ENCODE data around the gene HECTD2. TPM values are rescaled to one million over a fixed set of nuclear protein-coding genes. Genes with fewer than 3 reads are reported as not detected.
"Not testable (repeated sequence)": the region's sequence is repeated elsewhere in the genome, so short reads cannot be mapped to it uniquely, and the experiment has no call there.

HECTD2 gene
- total RNA-seq, 1 donor from 2014 or later: 10.4 TPM

GRCh38 chr10:91369978-91370589 is 40.1 kb upstream of the HECTD2 start:
- not testable (repeated sequence) for H3K27me3 ChIP-seq (ENCODE audit: control insufficient read depth, insufficient read depth, low read length); H3K36me3 ChIP-seq (ENCODE audit: control insufficient read depth, insufficient read depth, low read length); H3K4me3 ChIP-seq (ENCODE audit: low read depth, low read length); DNase-seq (ENCODE audit: low read depth)
- peak; percentile 53 for TF ChIP-seq CTCF (IDR thresholded peaks at IDR 0.05; ENCODE audit: insufficient read depth, low read length, poor library complexity, severe bottlenecking)

GRCh38 chr10:91374052-91374451 is 36.1 kb upstream of the HECTD2 start:
- Histone ChIP-seq H3K36me3 (ENCODE audit: control insufficient read depth, insufficient read depth, low read length) (no peaks in the 10 kb centered on the region), H3K4me3 (ENCODE audit: low read depth, low read length) (no peak overlapping the region), H3K27me3 (ENCODE audit: control insufficient read depth, insufficient read depth, low read length) (no peaks in the 10 kb centered on the region)
- DNase-seq (ENCODE audit: low read depth): no peak
- no peak for TF ChIP-seq CTCF (IDR thresholded peaks at IDR 0.05; ENCODE audit: insufficient read depth, low read length, poor library complexity, severe bottlenecking)

DNA sequence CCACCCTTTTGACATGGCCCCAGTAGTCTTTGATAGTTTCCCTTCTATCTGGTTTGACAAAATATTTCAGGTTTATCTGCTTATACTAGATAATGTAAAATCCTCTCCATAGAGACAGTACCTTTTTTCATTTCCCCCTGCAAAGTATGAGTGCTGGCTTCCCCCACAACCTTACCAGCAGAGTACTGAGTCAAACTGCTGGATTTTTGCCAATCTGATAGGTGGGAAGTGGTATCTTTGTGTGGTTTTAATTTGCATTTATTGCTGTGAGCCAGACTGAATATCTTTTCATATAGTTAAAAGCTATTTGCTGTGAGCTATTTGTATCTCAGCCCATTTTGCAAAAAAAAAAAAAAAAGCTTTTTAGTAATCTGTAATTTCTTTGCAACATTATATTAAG is 32.1 kb upstream of the HECTD2 start:
- H3K27me3 ChIP-seq (ENCODE audit: control insufficient read depth, insufficient read depth, low read length): no peaks in the 10 kb centered on the region
- TF ChIP-seq CTCF (IDR thresholded peaks at IDR 0.05; ENCODE audit: insufficient read depth, low read length, poor library complexity, severe bottlenecking): no peak
- no peak for DNase-seq (ENCODE audit: low read depth)
- no peaks in the 10 kb centered on the region for H3K36me3 ChIP-seq (ENCODE audit: control insufficient read depth, insufficient read depth, low read length)
- H3K4me3 ChIP-seq (ENCODE audit: low read depth, low read length): no peak overlapping the region

- Histone ChIP-seq H3K4me3 (ENCODE audit: low read depth, low read length) (no peak overlapping the region), H3K36me3 (ENCODE audit: control insufficient read depth, insufficient read depth, low read length) (no peaks in the 10 kb centered on the region), H3K27me3 (ENCODE audit: control insufficient read depth, insufficient read depth, low read length) (no peaks in the 10 kb centered on the region)
- DNase-seq (ENCODE audit: low read depth): no peak
- no peak for TF ChIP-seq CTCF (IDR thresholded peaks at IDR 0.05; ENCODE audit: insufficient read depth, low read length, poor library complexity, severe bottlenecking)
Observed at GRCh38 chr10:91380873-91381256, 29.3 kb upstream of the HECTD2 start.

DNA sequence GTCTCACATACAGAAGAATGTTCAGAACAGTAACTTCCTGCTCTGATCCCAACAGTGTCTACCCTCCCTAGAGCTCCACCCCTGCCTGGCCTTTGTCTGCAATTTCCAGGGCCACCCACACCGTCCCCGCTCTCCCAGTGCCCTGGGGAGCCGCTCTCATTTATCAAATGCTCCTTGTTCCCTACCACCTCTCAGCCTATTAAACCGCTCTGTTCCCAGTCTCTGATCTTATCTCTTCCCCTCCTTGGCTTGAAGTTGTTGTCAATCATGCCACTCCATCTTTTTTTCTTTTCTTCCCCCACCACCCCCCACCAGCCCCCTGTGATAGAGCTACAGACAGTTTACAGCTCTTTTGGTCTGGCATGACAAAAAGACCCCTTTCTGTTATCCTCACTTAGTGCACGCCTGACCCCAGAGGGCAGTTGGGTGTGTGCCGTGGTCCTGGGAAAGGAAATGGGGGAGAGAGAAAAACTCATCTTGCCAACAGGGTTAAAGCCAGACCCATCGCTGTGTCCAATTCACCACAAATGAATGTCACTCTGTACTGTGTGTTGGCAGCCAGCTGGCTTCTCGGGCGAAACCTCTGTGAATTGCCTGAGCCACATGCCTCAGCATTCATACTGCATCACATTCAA is 28.8 kb upstream of the HECTD2 start:
- no peaks in the 10 kb centered on the region for H3K36me3 ChIP-seq (ENCODE audit: control insufficient read depth, insufficient read depth, low read length)
- DNase-seq (ENCODE audit: low read depth): no peak
- H3K4me3 ChIP-seq (ENCODE audit: low read depth, low read length): no peak overlapping the region
- TF ChIP-seq CTCF (IDR thresholded peaks at IDR 0.05; ENCODE audit: insufficient read depth, low read length, poor library complexity, severe bottlenecking): no peak
- H3K27me3 ChIP-seq (ENCODE audit: control insufficient read depth, insufficient read depth, low read length): no peaks in the 10 kb centered on the region

All from kidney epithelial cell (primary cell).